Measurements from ENCODE around the gene PTMA.
A peak's percentile ranks its signal among the peaks of the same experiment; 100 is the strongest.
"Not testable (repeated sequence)": the region's sequence is repeated elsewhere in the genome, so short reads cannot be mapped to it uniquely, and the experiment has no call there.

Gene PTMA

GRCh38 chr2:231707927-231708772 lies at the start of gene PTMA:
Gene PTMA, plus strand, starts transcription at chr2:231708525. Its CDS starts 182 bp downstream, at chr2:231708707.
- DNase-seq = peak; percentile 98

- not testable (repeated sequence) for DNase-seq
Measured at GRCh38 chr2:231660073-231660472, 48.3 kb upstream of the PTMA start.

DNA sequence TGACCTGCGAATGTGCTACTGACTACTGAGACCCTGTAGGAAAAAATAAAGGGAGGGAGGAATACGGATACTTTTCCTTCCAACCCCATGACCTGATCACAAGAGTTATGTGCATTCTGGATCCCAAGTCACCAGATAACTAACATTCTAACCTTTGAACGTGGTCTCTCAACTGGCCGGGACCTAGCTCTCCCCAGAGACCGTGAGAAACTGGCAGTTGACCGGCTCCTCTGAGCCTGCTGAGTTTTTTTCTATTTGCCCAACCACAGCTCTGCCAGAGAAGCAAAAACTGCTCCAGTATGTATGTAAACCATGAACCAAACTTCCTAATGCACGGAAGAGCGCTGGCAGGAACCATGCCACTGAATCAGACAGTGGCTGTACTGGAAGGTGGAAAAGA lies 47.5 kb upstream of the PTMA start:
- no peak for DNase-seq

- no peak for DNase-seq
Measured at GRCh38 chr2:231661422-231662027, 46.8 kb upstream of the PTMA start.

DNA sequence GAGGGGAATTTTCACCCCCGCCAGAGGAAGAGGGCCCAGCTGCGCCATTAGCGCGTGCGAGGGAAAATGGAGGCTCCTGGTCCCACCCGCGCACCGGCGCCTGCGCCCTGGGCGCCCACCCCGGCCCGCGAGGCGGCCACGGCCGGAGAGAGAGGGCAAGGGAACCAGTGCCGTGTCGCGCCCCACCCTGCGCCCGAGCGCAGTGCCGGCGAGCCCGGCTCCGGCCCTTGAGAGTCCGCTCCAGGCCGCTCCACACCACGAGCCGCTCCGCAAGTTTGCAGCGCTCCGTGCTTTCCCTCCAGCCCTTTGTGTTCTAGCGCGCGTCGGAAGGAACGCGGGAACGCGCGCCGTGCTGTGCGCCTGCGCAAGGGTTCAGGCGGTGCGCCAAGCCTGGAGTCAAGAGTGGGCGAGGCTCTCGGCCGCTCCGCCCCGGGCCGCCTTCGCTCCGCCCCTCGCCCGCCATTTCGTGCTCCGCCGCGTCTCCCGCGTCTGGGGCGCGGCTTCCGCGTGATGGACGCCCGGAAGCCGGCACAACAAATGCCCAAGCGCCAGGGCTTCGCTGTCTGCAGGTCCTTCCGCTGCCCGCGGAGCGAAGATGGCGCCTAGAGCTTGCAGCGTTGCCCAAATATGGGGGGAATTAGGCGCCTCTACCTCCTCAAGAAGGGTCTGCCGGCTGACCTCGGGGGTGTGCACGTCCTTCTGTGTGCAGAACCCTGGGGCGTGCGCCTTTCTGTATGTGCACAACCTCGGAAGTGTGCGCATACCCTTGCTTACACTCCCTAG lies 46.1 kb upstream of the PTMA start:
- DNase-seq = peak; percentile 87

- DNase-seq = no peak
Measured at GRCh38 chr2:231662811-231663457, 45.4 kb upstream of the PTMA start.

GRCh38 chr2:231663458-231664212 lies 44.7 kb upstream of the PTMA start:
- DNase-seq = no peak

GRCh38 chr2:231664727-231665126 lies 43.6 kb upstream of the PTMA start:
- no peak for DNase-seq

- DNase-seq = no peak
Measured at GRCh38 chr2:231665245-231666170, 42.8 kb upstream of the PTMA start.

DNA sequence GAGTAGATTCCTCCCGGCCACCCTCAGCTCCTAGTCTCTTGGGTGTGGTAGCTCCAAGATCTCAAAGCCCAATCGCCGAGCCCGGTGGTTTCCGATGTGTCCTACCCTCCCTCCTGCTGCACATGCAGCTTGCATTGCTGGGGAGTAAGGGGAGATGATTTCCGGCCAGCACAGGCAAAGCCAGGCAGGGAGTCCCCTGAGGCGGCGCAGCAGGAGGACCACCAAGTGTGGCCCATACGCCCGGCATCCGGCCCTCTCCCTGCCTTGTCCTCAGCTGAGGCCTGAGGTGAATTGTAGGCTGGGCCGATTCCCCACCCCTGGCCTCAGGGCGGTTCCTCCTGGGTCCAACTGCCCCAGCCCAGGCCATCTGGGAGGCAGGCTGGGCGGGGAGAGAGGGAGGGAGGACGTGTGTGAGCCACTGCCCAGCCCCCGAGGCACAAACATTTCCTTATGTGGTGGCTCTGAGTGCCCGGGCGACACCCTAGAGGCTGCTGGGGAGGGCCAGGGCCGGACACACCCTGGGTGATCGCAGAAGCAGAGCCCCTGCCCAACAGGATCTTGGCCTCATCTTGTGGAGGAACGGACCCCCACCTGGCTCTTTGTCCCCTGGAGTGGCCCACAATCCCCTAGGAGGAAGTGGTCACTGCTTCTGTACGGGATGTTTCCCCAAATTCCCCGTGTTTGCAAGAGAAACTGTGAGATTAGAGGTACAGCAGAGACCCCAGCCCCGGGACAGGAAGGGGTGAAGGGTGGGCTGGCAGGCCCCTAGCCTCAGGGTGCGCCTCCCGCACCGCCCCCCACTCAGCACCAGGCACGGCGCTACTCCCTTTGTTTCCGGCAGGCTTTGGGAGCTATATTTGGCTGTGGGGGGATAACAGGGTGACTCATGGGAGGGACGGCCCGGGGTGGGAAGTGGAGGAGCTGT lies 41.9 kb upstream of the PTMA start:
- no peak for DNase-seq

- no peak for DNase-seq
Measured at GRCh38 chr2:231667096-231667427, 41.3 kb upstream of the PTMA start.

- no peak for DNase-seq
Measured at GRCh38 chr2:231667496-231667895, 40.8 kb upstream of the PTMA start.

GRCh38 chr2:231668981-231669380 lies 39.3 kb upstream of the PTMA start:
- DNase-seq = no peak

DNA sequence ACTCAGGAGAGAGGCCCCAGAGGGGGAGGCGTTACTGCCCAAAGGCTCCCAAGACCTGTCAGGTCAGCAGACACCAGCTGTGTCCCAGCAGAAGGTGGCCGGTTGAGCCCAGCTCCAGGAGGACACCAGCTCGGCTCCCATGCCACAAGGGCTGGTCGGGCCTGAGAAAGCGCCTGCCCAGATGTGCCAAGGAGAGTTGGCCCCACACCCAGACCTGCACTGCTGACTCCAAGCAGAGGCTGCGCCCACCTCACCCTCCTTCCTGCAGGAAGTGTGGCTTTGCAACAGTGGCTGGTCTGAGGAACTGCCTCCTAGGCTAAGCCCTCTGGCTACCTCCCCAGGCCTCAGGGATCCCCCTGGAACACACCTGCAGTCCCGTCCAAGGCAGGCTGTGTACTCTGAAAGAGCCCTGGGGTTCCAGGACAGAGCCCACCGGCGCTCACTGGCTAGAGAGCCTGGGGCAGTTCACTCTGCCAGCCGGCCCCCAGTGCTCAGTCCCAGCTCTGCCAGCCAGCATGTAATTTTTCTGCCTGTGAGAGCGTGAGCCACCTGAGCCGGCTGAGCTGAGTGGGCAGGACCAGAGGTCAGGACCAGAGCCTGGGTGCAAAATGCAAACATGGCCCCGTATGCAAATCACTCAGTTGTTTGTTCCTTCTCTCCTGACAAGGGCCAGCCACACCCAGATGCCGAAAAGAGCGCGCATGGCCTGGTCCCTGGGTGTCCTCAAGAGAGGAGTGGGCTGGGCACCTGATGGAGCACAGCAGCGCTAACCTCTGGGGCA lies 36.9 kb upstream of the PTMA start:
- DNase-seq = no peak

DNA sequence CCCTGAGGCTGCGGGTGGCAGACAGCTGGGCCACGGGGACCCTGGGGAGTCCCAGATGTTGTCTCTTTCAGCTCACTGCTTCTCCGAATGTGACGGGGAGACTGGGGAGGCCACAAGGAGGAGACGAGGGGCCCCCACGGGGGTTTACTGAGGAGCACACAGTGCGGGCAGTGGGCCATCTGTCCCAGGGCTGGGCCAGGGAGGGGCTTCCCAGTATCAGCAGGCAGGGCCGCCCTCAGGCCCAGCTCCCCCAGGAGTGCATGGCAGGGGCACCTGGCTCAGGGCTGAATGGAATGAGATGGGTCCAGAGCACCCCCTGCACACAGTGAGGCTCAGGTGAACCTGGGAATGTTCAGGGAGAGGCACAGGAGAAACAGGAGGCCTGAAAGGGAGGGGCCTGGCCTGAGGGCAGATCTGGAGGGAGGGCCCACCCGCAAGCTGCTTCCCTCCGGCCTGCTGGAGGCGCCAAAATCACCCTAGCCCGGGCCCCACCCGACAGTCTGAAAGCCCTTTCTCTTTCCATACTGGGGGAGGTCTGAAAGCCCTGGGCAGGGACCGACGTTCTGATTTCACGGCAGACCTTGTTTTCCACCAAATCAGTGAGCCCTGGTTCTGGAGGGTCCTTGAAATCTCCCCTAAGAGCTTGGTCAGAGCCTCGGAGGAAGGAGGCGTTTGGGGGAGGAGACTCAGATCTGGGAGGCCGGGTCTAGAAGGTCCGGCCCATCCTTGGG lies 35.5 kb upstream of the PTMA start:
- peak; percentile 54 for DNase-seq

GRCh38 chr2:231673348-231673770 lies 35.0 kb upstream of the PTMA start:
- peak; percentile 55 for DNase-seq

- DNase-seq = peak; percentile 37
Measured at GRCh38 chr2:231674587-231675338, 33.6 kb upstream of the PTMA start.

GRCh38 chr2:231676243-231676642 lies 32.1 kb upstream of the PTMA start:
- no peak for DNase-seq
